HL-60 (cell line): ENCODE results near the gene SOX6.

Source experiments
- DNase-seq, 2 experiments: peaks; one replicate each; pipeline ENCODE4 v3.0.0-alpha.2; 2010 to 2020; ENCODE audit warnings: low read depth in 1 of 2, low spot score in 1 of 2
- H3K27ac ChIP-seq: fragments of 250-450 bp; sonication (Bioruptor Pico); replicated peaks from 2 replicates; pipeline ENCODE4 v1.5.1; 2020; ENCODE audit warnings: mild to moderate bottlenecking, moderate library complexity
- H3K27me3 ChIP-seq: fragments of 250-450 bp; sonication (Bioruptor Pico); 2 replicates; pipeline ENCODE4 v1.5.1; 2021; ENCODE audit warnings: mild to moderate bottlenecking, moderate library complexity; ENCODE audit not compliant: insufficient read depth, poor library complexity, severe bottlenecking
- H3K4me3 ChIP-seq: replicated peaks from 2 replicates; pipeline ENCODE4 v1.5.1; 2011; ENCODE audit warnings: mild to moderate bottlenecking, control low read depth, low read length; ENCODE audit not compliant: insufficient read depth
- GABPA ChIP-seq: IDR thresholded peaks from 2 replicates; pipeline ENCODE4 v1.6.1; 2012; ENCODE audit warnings: low read depth
- POLR2AphosphoS5 ChIP-seq: IDR thresholded peaks from 2 replicates; pipeline ENCODE4 v1.6.1; 2012; ENCODE audit warnings: low read depth
- REST ChIP-seq: IDR thresholded peaks from 2 replicates; pipeline ENCODE4 v1.6.1; 2012; ENCODE audit warnings: low read depth; ENCODE audit not compliant: insufficient replicate concordance
- SPI1 ChIP-seq: IDR thresholded peaks from 2 replicates; pipeline ENCODE4 v1.6.1; 2012; ENCODE audit warnings: low read depth, mild to moderate bottlenecking, borderline replicate concordance
- TF ChIP-seq, protein P1 (sequence below): IDR thresholded peaks from one replicate; pipeline ENCODE4 v1.5.1; 2011; ENCODE audit warnings: low read length, control low read depth, inconsistent platforms; ENCODE audit not compliant: insufficient read depth

Gene SOX6

GRCh38 chr11:16271258-16271657 lies 85.1 kb downstream of the SOX6 start:
- Histone ChIP-seq H3K27me3 (no peaks in the 10 kb centered on the region), H3K27ac (no peak overlapping the region), H3K4me3 (no peak overlapping the region)
- TF ChIP-seq GABPA (no peak), SPI1 (no peak), POLR2AphosphoS5 (no peak), REST (no peak)
- TF ChIP-seq, protein P1, sequence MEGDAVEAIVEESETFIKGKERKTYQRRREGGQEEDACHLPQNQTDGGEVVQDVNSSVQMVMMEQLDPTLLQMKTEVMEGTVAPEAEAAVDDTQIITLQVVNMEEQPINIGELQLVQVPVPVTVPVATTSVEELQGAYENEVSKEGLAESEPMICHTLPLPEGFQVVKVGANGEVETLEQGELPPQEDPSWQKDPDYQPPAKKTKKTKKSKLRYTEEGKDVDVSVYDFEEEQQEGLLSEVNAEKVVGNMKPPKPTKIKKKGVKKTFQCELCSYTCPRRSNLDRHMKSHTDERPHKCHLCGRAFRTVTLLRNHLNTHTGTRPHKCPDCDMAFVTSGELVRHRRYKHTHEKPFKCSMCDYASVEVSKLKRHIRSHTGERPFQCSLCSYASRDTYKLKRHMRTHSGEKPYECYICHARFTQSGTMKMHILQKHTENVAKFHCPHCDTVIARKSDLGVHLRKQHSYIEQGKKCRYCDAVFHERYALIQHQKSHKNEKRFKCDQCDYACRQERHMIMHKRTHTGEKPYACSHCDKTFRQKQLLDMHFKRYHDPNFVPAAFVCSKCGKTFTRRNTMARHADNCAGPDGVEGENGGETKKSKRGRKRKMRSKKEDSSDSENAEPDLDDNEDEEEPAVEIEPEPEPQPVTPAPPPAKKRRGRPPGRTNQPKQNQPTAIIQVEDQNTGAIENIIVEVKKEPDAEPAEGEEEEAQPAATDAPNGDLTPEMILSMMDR = no peak
- DNase-seq = no peak

DNA sequence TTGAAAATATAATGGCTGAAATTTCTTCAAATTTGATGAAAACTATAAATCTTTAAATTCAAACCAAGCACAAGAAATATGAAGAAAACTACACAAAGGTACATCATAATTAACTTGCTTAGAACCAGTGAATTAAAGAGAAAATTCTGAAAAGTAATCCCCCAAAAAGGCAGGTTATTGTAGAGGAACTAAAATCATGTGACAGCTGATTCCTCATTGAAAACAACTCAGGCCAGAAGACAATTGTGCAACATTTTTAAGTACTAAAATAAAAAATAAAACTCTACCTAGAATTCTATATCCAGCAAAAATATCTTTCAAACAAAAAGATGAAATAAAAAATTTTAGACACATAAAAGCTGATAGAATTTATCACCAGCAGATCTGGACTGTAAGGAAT lies 90.3 kb downstream of the SOX6 start:
- no peak for TF ChIP-seq POLR2AphosphoS5
- TF ChIP-seq, protein P1 = no peak
- no peak for TF ChIP-seq GABPA
- no peak for TF ChIP-seq SPI1
- no peak for TF ChIP-seq REST

GRCh38 chr11:16265022-16265421 lies 91.3 kb downstream of the SOX6 start:
- TF ChIP-seq REST (no peak), SPI1 (no peak), GABPA (no peak), POLR2AphosphoS5 (no peak)
- TF ChIP-seq, protein P1 = no peak

More for the DNA sequence above, 90.3 kb downstream of the SOX6 start:
- Histone ChIP-seq H3K27me3 (no peaks in the 10 kb centered on the region), H3K4me3 (no peak overlapping the region), H3K27ac (no peak overlapping the region)
- DNase-seq = no peak

More at GRCh38 chr11:16265022-16265421, 91.3 kb downstream of the SOX6 start:
- no peak for DNase-seq
- H3K27me3 ChIP-seq = no peaks in the 10 kb centered on the region
- H3K27ac ChIP-seq = no peak overlapping the region
- H3K4me3 ChIP-seq = no peak overlapping the region
